Nucleus accumbens (tissue), 56 donors: Measurements from ENCODE around the gene BSG.

Experiments
- DNase-seq, 56 donors: peaks; one replicate each; lab custom pipeline; 2025; lab: John Stamatoyannopoulos, UW

The BSG gene

DNA sequence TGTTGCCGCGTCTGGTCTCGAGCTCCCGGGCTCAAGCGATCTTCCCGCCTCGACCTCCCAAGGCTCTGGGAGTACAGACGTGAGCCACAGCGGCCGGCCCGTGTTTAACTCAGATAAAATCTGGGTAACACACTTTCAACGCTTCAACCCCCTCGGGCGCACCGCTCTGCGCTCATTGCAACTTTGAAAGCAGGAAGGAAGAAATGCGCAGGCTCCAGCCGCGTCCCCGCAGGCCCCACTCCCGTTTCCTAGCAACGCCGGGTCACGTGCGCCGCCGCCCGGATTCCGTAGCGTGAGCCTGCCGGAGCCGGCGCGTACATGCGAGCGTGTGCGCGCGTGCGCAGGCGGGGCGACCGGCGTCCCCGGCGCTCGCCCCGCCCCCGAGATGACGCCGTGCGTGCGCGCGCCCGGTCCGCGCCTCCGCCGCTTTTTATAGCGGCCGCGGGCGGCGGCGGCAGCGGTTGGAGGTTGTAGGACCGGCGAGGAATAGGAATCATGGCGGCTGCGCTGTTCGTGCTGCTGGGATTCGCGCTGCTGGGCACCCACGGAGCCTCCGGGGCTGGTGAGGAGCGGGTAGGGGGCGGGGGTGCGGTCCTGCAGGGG lies at the start of gene BSG:
Gene BSG, plus strand, starts transcription at position 457 of the 603 bp plus-strand sequence. Its CDS starts 39 bp downstream, at position 496.
- peak; percentile 58 to 98 (median 94) for DNase-seq

DNA sequence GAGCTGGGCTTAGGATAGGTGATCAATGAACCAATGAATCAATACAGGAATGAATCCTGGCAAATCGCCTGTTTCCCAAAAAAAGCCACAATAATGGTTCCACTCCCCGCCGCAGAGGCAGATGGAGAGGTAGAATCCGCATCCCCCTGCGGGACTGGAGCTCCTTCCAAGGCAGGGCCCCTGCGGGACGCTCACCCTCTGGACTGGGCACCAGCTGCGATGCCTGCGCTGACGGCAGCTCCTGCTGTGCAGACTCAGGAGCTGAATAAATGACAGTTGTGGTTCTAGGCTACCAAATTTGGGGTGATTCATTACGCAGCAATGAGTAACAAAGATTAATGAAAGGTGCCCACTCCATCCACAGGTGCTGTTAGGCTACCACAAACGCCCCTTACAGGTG lies 49.7 kb upstream of the BSG start:
- no peak for DNase-seq

DNA sequence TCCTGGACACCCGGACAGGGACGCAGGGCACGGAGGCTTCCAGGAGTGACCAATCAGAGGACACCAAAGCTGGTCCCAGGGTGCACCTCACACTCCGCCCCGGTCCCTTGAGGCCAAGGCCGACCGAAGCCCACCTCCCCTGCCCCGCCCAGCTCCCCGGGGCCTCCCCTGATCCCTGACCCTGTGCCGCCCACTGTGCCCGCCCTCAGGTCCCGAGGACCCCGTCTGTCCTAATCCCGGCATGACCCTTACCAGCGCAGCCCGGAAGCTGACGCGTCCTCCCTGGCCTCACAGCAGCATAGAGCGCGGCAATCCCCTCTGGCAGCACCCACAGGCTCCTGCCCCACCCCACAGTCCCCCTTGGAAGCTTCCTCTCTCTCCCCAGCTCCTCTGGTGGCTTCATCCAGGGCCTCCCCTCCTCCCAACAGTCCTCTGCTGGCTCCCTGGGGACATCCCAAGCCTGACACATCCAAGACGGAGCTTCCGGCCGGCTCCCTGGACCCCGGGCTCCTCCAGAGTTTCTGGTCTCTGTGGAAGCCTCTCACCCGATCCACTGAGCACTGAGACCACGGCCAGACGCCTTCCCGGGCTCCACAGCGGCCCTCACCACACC lies 48.2 kb upstream of the BSG start:
- DNase-seq: no peak

DNA sequence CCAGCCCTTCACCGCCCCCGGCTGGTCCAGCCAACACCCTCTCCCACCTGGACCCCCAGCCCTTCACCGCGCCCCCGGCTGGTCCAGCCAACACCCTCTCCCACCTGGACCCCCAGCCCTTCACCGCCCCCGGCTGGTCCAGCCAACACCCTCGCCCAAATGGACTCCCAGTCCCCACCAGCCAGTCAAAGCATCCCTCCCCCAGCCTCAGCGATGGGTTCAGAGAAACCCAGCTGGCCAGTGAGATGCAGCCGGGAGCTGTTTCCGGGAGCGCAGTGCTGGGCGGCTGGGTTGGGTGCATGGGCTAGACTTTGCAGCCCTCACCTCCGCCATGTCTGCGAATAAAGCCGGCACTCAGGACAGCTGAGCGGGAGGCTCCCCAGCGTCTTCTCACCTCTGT lies 47.4 kb upstream of the BSG start:
- peak in 3 of 56 donors; percentile 7 to 45 (median 24) for DNase-seq

DNA sequence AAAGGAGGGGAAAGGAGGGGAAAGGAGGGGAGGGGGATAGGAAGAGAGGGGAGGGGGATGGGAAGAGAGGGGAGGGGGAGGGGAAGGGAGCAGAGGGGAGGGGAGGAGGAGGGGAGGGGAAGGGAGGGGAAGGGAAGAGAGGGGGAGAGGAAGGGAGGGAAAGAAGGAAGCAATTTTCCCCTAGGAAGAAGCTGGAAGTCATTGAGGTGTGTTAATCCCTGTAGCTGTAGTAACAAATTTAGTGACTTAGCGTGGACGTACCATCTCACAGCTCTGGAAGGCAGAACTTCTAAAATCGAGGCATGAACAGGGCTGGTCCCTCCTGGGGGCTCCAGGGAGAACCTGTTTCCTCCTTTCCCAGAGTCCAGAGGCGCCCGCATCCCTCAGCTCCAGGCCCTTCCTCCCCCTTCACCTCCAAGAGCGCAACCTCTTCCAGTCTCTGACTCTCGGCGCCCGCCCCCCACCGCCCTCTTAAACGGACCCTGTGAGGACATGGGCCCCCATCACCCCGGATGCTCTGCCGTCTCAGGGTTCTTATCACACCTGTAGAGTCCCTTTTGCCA lies 46.5 kb upstream of the BSG start:
- DNase-seq: no peak

DNA sequence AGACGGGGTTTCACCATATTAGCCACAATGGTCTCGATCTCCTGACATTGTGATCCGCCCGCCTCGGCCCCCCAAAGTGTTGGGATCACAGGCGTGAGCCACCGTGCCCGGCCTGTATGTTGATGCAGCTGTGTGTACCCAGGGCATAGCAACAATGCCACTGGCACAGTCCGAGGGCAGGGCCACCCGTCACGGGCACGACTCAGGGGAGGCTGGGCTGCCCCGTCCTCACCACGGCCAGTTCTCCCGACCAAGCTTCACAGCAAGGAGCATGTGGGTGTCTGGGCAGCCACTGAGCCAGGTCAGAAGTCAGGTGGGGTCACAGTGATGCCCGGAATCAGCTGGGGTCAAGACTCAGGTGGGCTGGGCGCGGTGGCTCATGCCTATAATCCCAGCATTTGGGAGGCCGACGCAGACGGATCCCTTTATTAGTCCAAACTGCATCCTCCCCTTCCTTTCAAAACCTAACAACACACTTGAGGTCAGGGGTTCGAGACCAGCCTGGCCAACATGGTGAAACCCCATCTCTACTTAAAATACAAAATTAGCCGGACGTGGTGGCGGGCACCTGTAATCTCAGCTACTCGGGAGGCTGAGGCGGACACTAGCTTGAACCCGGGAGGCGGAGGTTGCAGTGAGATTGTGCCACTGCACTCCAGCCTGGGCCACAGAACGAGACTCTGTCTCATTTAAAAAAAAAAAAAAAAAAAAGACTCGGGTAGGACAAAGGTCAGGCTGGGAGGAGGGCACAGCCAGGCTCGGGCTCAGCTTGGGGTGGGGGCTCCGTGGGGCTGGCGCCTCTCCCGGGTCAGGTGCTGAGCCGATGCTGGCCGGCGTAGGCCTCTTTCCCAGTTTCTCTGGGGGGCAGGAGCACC lies 42.0 kb upstream of the BSG start:
- DNase-seq: no peak

DNA sequence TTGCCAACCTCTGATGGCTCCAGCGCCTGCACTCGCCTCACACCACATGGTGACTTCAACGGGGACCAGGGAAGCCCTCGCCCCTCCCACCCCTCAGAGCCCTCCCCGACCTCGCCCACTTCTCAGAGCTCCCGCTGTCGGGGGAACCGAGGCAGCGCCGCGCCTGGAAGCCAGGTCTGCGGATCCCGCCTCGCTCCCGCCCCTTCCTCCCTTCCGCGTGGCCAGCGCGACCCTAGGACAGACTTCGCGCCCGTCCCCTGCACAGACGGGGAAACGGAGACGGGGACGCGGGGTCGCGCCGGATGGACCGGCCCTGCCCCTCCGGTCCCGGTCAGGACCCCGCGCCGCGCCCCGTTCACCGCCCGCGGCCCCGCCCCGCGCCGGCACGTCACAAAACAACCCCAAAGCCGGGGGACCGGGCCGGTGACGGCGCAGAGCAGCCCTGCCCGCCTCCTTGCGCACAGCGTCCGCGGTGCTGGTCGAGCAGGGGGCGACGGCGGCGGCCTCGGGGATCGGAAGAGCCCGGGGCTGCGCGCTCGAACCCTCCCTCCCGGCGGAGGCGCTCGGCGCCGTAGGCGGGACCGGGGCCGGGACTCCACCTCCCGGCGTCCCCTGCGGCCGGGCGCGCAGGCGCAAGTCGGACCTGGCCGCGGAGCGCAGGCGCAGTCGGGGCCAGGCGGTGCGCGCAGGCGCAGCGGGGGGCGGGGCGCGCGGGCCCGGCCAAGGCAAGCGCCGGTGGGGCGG lies 41.2 kb upstream of the BSG start:
- DNase-seq: peak in 51 of 56 donors; percentile 27 to 86 (median 72)

DNA sequence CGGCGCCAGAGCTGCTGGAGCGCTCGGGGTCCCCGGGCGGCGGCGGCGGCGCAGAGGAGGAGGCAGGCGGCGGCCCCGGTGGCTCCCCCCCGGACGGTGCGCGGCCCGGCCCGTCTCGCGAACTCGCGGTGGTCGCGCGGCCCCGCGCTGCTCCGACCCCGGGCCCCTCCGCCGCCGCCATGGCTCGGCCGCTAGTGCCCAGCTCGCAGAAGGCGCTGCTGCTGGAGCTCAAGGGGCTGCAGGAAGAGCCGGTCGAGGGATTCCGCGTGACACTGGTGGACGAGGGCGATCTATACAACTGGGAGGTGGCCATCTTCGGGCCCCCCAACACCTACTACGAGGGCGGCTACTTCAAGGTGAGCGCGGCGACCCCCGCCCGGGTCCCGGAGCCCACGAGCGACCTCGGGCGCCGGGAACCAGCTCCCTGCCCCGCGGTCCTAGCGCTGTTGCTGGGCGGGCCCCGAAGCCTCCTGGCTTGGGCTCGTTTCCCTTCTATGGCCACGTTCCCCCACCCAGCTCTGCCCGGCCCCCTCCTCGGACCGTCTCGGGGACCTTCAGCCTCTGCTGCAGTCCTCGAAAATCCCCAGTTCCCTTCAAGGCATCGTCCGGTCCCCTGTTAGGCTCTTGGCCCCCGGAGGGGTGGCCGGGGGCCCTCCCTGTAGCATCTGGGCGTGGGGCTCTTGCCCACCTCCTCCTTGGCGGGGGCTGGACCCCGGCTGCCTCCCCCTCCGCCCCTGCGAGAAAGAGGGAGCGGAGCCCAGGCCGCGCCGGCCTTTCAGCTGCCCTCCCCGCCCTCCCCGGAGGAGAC lies 40.4 kb upstream of the BSG start, which contains the start of gene CDC34:
Gene CDC34, plus strand, starts transcription at position 8 of the 808 bp plus-strand sequence. Its CDS starts 172 bp downstream, at position 180.
- DNase-seq: peak in 7 of 56 donors; percentile 42 to 63 (median 52)

DNA sequence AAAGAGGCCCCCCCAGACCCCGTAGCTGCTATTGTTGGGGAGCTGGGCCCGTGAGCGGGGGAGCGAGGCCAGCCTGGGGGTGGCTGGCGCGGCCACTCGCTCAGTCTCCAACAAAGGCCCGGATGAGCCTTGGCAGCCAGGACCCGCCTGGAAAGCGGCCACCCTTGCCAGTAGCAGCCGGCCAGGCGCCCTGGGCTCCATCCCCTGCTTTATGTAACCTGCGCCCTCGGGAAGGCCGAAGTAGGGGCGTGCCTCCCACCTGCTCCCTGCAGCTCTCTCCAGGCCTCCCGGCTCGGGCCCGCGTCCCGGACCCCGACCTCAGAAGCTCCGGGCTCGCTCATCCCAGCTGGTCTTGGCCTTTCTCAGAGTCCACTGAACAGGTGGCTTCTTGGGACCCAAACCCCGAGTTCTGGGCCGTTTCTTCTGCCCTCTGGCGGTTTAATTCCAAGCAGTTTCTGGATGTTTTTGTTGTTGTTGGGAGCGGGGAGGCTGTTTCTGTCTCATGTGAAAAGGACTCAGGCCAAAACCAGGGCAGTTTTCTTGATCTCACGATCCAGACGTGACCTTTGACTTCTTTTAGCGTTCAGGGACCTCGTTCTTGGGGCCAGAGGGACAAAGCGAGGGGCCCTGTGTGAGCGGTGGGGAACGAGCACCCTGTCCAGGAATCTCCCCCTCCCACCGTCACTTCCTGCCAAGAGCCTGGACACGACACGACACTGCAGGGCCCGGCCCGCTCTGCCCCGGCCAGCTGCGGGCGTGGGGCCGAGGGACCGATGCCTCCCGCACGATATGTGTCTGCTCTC lies 39.6 kb upstream of the BSG start:
- peak in 55 of 56 donors; percentile 20 to 88 (median 76) for DNase-seq

DNA sequence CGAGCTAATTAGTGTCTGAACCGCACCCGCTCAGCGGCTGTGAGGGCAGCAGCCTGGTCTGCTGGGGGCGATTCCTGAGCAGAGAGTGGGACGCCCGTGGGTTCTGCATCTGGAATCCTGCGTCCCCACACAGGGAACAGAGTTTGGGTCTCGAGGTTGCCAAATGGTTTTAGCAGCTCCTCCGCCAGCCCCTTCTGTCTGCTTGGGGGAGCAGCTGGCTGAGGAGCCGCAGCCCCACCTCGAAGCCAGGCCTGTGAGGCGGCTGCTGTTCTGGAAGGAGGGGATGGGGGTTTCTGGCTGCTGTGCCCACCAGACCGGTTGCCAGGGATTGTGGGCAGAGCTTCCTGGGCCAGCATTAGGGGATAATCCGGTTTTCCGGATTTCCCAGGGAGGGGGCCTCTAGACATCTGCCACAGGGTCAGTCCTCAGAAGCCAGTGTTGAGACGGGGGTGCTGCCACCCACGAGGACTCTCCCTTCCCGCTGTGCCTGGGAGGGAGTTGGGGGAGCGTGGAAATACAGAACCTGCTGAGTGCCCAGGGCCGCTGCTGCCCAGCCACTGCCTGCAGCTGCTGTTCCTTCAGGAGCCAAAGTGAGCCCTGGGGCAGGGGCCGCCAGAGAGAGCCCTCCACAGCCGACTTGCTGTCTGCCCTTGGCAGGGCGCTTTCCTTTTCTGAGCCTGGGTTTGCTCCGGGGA lies 38.9 kb upstream of the BSG start:
- DNase-seq: no peak

DNA sequence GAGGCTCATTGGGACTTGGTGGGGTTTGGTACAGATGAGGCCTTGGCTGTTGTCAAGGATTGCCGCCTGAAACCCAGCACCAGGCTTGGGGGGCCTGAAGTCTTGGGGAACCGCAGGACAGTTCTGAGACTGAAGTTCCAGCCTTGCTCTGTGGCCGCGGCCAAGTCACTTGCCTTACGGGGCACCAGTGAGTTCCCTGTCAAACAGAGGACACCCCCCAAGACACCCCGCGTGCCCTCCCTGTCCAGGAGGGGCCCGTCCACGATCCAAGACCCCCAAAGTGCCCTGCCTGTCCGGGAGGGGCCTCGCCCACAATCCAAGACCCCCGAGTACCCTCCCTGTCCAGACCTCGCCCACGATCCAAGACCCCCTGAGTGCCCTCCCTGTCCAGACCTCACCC lies 38.3 kb upstream of the BSG start:
- no peak for DNase-seq

DNA sequence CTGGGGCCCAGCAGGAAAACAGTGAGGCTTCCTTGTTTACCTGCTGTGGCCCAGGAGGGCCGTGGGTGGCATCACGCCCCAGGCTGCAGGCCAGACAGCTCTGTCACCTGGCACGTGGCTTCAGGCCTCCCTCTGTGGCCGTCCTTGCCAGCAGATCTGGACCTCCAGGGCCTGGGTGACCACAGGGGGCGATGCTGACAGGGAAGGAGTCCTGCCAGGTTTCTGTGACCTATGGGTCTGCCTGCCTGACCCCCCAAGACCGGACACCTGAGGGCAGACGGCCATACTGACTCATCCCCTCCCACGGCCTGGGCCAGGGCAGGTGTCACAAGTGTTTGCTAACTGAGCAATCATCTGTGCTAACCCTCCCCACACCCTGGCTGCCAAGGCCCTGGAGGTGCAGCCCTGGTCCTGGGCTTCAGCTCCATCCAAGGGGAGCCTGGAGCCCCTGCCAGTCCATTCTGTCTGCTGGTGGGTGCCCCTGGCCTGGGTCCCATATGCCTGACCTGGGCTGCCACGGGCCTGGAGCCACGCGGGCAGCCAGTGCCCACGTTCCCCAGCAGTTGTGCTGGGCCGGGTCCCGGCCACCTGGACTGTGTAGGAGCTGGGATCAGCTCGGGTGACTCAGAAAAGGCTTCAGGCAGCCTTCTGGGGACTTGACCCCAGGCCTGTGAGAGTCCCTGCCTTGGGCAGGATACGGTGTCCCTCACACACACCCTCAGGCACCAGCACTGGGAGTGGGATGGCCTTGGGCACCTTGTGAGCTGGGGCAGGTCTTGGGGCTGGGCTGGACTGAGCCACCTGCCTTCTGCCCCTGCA lies 37.2 kb upstream of the BSG start:
- DNase-seq: no peak

DNA sequence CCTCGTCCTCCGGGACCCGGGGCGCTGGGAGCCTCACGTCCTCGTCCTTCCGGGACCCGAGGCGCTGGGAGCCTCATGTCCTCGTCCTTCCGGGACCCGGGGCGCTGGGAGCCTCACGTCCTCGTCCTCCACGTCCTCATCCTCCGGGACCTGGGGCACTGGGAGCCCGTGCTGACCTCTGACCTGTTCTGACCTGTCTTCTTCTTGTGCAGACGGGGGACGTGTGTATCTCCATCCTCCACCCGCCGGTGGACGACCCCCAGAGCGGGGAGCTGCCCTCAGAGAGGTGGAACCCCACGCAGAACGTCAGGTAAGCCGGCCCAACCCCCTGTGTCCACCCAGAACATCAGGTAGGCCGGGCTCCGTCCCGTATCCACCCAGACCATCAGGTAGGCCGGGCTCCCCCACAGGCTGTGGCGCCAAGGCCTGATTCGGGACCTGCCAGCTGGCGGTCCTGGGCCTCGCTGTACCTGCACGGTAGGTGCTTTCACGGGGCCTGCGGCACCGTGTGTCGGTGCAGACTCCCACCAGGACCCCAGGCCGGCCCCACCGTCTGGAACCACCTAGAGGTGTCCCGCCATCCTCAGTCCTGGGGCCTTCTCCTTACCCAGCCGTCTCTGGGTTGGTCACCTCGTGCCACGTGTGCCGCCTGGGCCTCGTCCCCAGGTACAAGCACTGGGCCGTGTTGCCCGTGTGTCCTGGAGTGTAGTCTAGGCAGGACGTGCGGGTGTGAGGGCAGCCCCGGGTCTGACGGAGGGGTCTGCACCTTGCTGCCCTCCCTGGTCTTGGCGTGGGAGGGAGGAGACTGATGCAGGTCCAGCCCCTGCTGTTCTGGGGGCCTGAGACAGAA lies 36.1 kb upstream of the BSG start:
- DNase-seq: no peak

DNA sequence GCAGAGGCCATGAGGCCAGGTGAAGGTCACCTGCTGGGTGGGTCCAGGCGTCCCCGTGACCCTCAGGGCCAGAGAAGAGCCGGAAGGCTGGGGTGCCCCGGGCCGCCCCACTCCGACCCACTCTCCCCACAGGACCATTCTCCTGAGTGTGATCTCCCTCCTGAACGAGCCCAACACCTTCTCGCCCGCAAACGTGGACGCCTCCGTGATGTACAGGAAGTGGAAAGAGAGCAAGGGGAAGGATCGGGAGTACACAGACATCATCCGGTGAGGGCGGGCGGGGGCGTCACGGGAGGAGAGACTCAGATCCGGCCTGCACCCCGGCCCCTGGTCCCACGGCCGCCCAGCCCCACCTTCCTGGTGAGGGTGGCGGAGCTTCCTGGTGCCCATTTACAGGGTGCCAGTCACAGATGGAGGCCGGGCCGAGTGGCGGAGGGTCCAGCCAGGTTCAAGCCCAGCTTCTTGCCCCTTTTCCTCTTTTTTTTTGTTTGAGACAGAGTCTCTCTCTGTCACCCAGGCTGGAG lies 35.5 kb upstream of the BSG start:
- no peak for DNase-seq

DNA sequence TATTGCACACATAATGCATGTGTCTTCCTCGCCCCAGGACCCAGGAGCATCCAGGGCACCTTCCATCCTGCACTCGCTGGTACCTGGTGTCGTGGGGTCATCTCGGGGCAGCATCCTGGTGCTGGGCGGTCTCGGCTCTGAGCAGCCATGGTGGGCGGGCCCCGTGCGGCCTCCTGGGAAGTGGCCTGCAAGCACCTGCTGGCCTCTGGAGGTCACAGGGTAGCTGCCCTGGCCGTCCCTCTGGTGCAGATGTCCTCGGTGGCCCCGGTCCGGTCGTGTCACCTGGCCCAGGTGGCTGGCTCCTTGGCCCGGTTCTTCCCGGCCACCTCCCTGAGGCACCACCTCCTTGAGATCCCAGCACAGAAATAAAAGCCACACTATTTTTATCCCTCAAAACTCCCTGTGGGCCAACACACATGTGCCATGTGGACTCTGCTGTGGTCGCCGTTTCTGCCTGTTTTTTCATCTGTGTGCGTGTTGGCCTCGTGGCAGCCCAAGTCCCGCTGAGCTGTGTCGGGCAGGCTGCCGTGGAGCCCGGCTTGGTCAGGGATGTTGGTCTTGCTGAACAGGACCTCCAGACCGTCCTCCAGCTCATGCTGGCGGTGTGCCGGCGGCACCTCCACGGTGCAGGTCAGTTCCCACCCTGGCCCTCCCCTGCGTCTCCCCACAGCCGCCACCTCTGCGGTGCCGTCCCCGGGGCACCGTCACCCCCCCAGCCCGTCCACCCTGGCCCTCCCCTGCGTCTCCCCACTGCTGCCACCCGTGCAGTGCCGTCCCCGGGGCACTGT lies 33.6 kb upstream of the BSG start:
- no peak for DNase-seq
